Measurements from ENCODE around the gene GID8. TPM values are rescaled to one million over a fixed set of nuclear protein-coding genes. Genes with fewer than 3 reads are reported as not detected.

The GID8 gene
- total and polyA plus RNA-seq, 7 donors: 17.4 to 36.5 (median 25.9) TPM

- no peak for DNase-seq
- Histone ChIP-seq H3K27me3 (peaks cover 19 to 95% (median 72%) of the 10 kb centered on the region in 3 donors), H3K9me3 (no peaks in the 10 kb centered on the region), H3K4me1 (peaks cover 0 to 5% (median 0%) of the 10 kb centered on the region in 4 donors), H3K4me3 (no peak overlapping the region), H3K27ac (no peak overlapping the region), H3K36me3 (no peaks in the 10 kb centered on the region)
- WGBS, 2 donors: 22 to 41% methylated on average over 27 to 28 of the region's 28 CpGs
- TF ChIP-seq POLR2A (IDR thresholded peaks at IDR 0.05) (no peak), EP300 (IDR thresholded peaks at IDR 0.05) (no peak), POLR2AphosphoS5 (IDR thresholded peaks at IDR 0.05) (no peak)
- TF ChIP-seq, protein P1, sequence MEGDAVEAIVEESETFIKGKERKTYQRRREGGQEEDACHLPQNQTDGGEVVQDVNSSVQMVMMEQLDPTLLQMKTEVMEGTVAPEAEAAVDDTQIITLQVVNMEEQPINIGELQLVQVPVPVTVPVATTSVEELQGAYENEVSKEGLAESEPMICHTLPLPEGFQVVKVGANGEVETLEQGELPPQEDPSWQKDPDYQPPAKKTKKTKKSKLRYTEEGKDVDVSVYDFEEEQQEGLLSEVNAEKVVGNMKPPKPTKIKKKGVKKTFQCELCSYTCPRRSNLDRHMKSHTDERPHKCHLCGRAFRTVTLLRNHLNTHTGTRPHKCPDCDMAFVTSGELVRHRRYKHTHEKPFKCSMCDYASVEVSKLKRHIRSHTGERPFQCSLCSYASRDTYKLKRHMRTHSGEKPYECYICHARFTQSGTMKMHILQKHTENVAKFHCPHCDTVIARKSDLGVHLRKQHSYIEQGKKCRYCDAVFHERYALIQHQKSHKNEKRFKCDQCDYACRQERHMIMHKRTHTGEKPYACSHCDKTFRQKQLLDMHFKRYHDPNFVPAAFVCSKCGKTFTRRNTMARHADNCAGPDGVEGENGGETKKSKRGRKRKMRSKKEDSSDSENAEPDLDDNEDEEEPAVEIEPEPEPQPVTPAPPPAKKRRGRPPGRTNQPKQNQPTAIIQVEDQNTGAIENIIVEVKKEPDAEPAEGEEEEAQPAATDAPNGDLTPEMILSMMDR (IDR thresholded peaks at IDR 0.05): no peak
- intact Hi-C loops (cut with DNase I): no loop called here
These were observed 43.0 kb downstream of the GID8 start for GRCh38 chr20:62980970-62981369.

DNA sequence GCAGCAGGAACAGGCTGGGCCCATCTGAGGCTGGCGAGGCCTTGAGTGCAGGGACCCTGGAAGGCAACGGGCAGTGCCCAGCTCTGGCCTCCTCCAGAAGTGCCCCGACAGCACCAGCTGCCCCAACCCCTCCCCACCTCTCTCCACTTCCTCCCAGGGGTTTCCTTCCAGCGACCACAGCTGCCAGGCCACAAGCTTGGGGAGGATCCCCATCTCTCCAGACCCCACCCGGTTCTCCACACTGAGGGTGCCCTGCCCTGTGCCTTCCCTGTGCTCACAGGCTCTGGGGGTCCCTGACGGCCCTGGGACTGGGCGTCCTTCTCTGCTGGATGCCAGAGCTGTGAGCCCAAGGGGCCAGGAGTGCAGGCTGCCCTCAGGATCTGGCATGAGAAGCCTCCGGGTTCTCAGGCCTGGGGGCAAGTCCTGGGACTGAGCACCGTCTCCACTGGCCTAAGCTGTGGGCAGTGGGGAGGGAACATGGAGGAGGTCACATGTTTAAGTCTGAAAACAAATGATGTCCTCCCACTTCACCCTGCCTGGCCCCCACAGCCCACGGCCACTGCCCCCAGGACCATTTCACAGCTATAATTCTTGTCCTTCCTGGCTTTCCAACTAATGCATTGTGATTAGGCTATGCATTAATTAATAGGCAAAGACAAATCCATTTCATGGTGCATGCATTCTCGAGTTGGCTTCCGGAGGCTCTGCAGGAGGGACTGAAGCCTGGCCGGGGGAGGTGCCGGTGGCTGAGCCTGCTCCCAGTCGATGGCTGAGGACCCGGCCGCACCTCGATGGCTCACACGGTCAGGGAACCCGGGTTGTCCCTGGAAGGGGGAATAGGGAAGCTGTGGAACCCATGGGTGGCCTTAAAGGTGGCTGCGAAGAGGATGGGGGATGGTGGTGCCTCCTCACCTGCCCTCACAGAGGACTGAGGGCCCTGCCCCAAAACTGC lies 44.5 kb downstream of the GID8 start:
- peaks cover 11 to 94% (median 60%) of the 10 kb centered on the region in 3 donors for H3K27me3 ChIP-seq

GRCh38 chr20:62983210-62983609 lies 45.3 kb downstream of the GID8 start:
- WGBS, 2 donors: 65 to 84% methylated on average over 6 of the region's 6 CpGs
- TF ChIP-seq, protein P1 (IDR thresholded peaks at IDR 0.05): no peak
- no peak for TF ChIP-seq EP300 (IDR thresholded peaks at IDR 0.05)
- no peak for TF ChIP-seq POLR2AphosphoS5 (IDR thresholded peaks at IDR 0.05)
- no peak for TF ChIP-seq POLR2A (IDR thresholded peaks at IDR 0.05)

More for the DNA sequence above, 44.5 kb downstream of the GID8 start:
- TF ChIP-seq POLR2AphosphoS5 (IDR thresholded peaks at IDR 0.05) (no peak), POLR2A (IDR thresholded peaks at IDR 0.05) (no peak), EP300 (IDR thresholded peaks at IDR 0.05) (no peak)
- TF ChIP-seq, protein P1 (IDR thresholded peaks at IDR 0.05): no peak
- no peaks in the 10 kb centered on the region for H3K36me3 ChIP-seq
- intact Hi-C loops (cut with DNase I): no loop called here
- 58 to 62% methylated on average over 21 of the region's 21 CpGs for WGBS, 2 donors
- DNase-seq: no peak
- H3K9me3 ChIP-seq: no peaks in the 10 kb centered on the region
- no peak overlapping the region for H3K4me3 ChIP-seq
- H3K27ac ChIP-seq: no peak overlapping the region
- H3K4me1 ChIP-seq: peaks cover 0 to 5% (median 0%) of the 10 kb centered on the region in 4 donors

GRCh38 chr20:62984666-62985443 lies 46.9 kb downstream of the GID8 start:
- H3K36me3 ChIP-seq: no peaks in the 10 kb centered on the region
- peaks cover 0 to 5% (median 0%) of the 10 kb centered on the region in 4 donors for H3K4me1 ChIP-seq
- no peak overlapping the region for H3K4me3 ChIP-seq
- no peak overlapping the region for H3K27ac ChIP-seq
- no peak for TF ChIP-seq POLR2AphosphoS5 (IDR thresholded peaks at IDR 0.05)
- no peak for TF ChIP-seq POLR2A (IDR thresholded peaks at IDR 0.05)
- TF ChIP-seq, protein P1 (IDR thresholded peaks at IDR 0.05): no peak
- TF ChIP-seq EP300 (IDR thresholded peaks at IDR 0.05): no peak
- no peaks in the 10 kb centered on the region for H3K9me3 ChIP-seq
- peaks cover 11 to 81% (median 43%) of the 10 kb centered on the region in 3 donors for H3K27me3 ChIP-seq
- no peak for DNase-seq
- intact Hi-C loops (cut with DNase I): no loop called here
- WGBS, 2 donors: 75 to 80% methylated on average over 18 of the region's 18 CpGs

More at GRCh38 chr20:62983210-62983609, 45.3 kb downstream of the GID8 start:
- DNase-seq: no peak
- H3K4me3 ChIP-seq: no peak overlapping the region
- H3K27ac ChIP-seq: no peak overlapping the region
- intact Hi-C loops (cut with DNase I): no loop called here
- no peaks in the 10 kb centered on the region for H3K9me3 ChIP-seq
- H3K27me3 ChIP-seq: peaks cover 11 to 88% (median 52%) of the 10 kb centered on the region in 3 donors
- peaks cover 0 to 5% (median 0%) of the 10 kb centered on the region in 4 donors for H3K4me1 ChIP-seq
- H3K36me3 ChIP-seq: no peaks in the 10 kb centered on the region
